RWPE1 (cell line): Measurements from ENCODE around the gene FBXO31.
A peak's percentile ranks its signal among the peaks of the same experiment; 100 is the strongest.

Experiments used
- CTCF ChIA-PET: fragments of 350-600 bp; sonication (Branson Sonifier 250); formaldehyde crosslinking; extraction: SDS; loops from one replicate; lab custom pipeline; 2021; lab: Yijun Ruan, JAX
- POLR2A ChIA-PET: fragments of 400-600 bp; formaldehyde crosslinking; extraction: SDS; loops from one replicate; lab custom pipeline; 2020; ENCODE audit warnings: antibody characterized with exemption; ENCODE audit not compliant: low non-redundant PET; lab: Yijun Ruan, JAX
- DNase-seq: peaks from one replicate; pipeline ENCODE4 v3.0.0; 2012; ENCODE audit warnings: low spot score
- H3K27ac ChIP-seq: fragments of 450-650 bp; 2 replicates; pipeline ENCODE4 v1.5.1; 2017
- TF ChIP-seq, protein P1 (sequence below): fragments of 450-650 bp; conservative IDR thresholded peaks from 2 replicates; pipeline ENCODE4 v1.5.1; 2017; ENCODE audit warnings: low read depth, mild to moderate bottlenecking

Gene FBXO31

DNA sequence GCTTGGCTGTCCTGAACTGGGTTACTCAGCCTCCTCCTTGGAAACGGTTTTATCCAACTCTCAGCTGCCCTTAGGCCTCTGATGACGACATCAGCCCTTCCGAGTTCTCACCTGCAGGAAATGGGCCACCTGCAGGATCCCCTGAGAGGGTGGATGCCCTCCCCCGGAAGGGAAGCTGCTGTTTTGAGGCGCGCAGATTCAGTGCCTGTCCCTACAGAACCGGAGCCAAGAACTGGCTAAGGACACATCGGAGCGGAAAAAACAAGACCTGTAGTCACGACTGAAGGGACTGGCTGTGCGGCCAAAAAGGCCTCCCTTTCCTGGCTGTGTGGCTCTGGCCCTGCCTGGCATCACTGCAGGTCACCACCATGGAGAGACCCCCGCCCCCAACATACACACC is 54.7 kb downstream of the FBXO31 start:
- H3K27ac ChIP-seq, result peak overlapping the region; percentile 46; the same call in 1 of the 2 replicates
- CTCF ChIA-PET, result no interaction called here
- TF ChIP-seq, protein P1, sequence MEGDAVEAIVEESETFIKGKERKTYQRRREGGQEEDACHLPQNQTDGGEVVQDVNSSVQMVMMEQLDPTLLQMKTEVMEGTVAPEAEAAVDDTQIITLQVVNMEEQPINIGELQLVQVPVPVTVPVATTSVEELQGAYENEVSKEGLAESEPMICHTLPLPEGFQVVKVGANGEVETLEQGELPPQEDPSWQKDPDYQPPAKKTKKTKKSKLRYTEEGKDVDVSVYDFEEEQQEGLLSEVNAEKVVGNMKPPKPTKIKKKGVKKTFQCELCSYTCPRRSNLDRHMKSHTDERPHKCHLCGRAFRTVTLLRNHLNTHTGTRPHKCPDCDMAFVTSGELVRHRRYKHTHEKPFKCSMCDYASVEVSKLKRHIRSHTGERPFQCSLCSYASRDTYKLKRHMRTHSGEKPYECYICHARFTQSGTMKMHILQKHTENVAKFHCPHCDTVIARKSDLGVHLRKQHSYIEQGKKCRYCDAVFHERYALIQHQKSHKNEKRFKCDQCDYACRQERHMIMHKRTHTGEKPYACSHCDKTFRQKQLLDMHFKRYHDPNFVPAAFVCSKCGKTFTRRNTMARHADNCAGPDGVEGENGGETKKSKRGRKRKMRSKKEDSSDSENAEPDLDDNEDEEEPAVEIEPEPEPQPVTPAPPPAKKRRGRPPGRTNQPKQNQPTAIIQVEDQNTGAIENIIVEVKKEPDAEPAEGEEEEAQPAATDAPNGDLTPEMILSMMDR, result no peak
- no peak for DNase-seq
- POLR2A ChIA-PET, result no interaction called here

DNA sequence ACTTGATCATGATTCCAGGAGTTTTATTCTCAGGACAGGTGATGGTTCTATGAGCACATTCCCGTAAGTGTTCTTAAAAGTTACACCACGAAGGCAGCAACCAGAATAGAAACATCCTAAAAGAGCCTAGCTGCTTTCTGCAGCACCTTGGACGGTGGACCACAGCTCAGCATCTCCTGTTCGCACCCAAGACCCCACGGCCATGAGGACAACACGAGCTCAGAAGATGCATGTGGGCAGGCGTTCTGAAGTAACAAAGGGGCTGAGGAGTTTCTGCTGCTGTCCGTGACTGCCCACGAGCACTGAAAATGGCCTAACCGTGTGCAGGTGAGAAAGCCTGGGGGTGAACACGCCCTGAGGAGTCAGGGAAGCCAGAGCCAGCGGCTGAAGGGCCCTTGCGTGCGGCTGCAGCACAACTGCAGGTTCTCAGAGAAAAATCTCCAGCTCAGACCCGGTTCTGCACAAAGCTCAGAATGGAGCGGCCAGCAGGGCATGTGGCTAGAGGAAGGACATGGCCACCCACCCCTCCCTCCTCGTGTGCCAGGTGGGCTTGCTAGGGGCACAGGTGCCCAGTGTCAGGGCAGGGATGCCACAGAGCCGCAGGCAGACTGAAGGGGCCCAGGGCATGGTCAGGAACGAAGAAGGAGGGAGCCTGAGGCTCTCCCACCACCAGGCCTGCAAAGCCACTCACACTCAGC is 55.6 kb downstream of the FBXO31 start:
- no peak for DNase-seq
- H3K27ac ChIP-seq, result peak overlapping the region; percentile 46
- TF ChIP-seq, protein P1, result no peak
- POLR2A ChIA-PET, result no interaction called here
- CTCF ChIA-PET, result no interaction called here

DNA sequence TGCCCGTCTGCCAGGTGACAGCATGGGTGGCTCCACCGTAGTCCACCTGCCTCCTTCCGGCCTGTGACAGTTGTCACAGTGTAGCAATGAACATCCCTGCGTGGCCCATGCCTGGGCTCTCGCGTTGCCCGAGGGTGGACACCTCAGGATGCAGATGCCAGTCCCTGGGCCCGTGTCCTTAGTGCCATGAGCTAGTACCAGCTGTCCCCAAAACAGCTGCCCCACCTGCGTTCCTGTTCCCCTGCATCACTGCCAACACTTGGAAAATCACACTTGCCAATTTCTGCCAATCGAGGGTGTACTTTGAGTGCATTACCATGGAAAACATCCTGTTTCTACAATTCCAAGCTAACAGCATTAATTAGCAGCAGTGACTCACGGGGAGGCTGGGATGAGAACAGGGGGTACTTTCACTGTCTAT is 57.4 kb downstream of the FBXO31 start:
- DNase-seq, result no peak
- CTCF ChIA-PET, result interaction anchor here (1.0 to 1.2 kb wide), 2 partner anchors 10 to 11 kb away, joined by 3 read pairs; no protein-coding TSS in a partner anchor
- POLR2A ChIA-PET, result no interaction called here

DNA sequence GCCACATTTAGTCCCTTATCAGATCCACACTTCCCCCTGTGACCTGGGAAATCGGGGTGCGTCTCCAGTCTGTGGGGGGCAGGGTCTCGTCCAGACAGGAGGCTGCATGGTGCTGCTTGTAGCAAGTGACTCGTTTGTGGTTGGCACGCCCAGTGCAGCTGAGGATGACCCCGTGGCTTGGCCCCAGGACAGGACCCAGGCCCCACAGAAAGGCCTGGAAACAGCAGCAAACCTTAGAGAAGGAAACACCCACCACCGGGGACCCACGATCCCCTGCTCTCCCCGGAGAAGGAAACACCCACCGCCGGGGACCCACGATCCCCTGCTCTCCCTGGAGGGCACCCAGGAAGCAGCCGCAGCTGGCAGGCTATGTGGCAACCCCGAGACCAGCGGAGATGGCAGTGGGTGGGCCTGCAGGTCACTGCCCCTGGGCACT is 58.1 kb downstream of the FBXO31 start:
- TF ChIP-seq, protein P1, result no peak
- DNase-seq, result no peak
- H3K27ac ChIP-seq, result peak overlapping the region; percentile 46
- ChIA-PET CTCF (interaction anchor here (0.6 to 1.2 kb wide), 8 partner anchors 8 to 248 kb away, joined by 3 to 6 read pairs (median 3); no protein-coding TSS in a partner anchor), POLR2A (no interaction called here)

More for the DNA sequence above, 57.4 kb downstream of the FBXO31 start:
- peak overlapping the region; percentile 46 for H3K27ac ChIP-seq
- TF ChIP-seq, protein P1, result no peak

DNA sequence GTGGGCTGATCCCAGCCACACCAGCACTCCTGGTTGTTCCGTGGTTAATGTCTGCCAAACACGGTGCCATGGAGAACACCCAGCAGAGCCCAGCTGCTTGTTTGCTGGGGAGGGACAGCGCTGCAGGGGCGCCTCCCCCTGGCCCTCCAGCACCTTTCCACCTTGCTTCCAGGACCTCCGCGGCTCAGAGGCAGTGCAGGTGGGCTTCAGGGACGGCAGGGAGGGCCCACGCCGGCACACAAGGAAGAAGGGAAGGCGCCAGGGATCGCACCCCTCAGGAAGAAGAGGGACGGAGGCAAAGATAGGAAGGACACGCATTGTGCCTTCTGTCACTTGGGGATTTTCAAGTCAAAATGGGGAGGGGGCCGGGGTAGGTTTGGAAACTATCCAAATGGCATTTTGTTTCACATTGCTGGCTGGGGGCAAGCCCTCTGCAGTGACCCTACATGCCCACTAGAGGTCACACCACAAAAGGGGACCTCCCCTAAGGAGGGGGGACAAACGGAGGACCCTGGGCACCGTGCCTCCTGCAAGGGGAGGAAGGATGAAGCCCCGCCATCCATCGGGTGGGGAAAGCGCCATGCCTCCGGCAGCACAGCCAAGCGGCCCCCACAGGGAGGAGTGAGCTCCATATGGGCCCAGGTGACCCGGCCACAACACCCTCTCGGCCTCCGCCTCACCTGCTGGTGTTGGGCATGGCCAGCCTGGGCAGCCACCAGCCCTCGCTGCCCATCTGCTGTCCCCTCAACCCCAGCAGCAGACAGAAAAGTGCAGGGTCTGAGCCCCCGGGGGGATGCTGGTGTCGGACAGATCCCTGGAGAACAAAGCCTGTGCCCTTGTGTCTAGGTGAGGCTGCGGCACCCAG is 58.9 kb downstream of the FBXO31 start:
- ChIA-PET POLR2A (no interaction called here), CTCF (interaction anchor here (0.6 to 1.7 kb wide), 9 partner anchors 9 to 248 kb away, joined by 3 to 6 read pairs (median 3); no protein-coding TSS in a partner anchor)
- TF ChIP-seq, protein P1, result peak; percentile 87
- H3K27ac ChIP-seq, result peak overlapping the region; percentile 46
- peak; percentile 54 for DNase-seq
